ELF-1 (cell line): ENCODE data around the gene RASA2.
A peak's percentile ranks its signal among the peaks of the same experiment; 100 is the strongest.
"Not testable (repeated sequence)": the region's sequence is repeated elsewhere in the genome, so short reads cannot be mapped to it uniquely, and the experiment has no call there.

Experiments
- DNase-seq: peaks from one replicate; pipeline ENCODE4 v3.0.0-alpha.2; 2016; ENCODE audit warnings: low read depth, low spot score

The RASA2 gene

GRCh38 chr3:141456301-141456625 lies 30.6 kb upstream of the RASA2 start:
- DNase-seq, result no peak

GRCh38 chr3:141457624-141458236 lies 29.1 kb upstream of the RASA2 start:
- no peak for DNase-seq

GRCh38 chr3:141459008-141459407 lies 27.8 kb upstream of the RASA2 start:
- no peak for DNase-seq

GRCh38 chr3:141460097-141460704 lies 26.6 kb upstream of the RASA2 start:
- peak; percentile 89 for DNase-seq

- no peak for DNase-seq
These were observed 24.5 kb upstream of the RASA2 start for GRCh38 chr3:141462176-141462859.

GRCh38 chr3:141465221-141465620 lies 21.6 kb upstream of the RASA2 start:
- no peak for DNase-seq

GRCh38 chr3:141466633-141467169 lies 20.1 kb upstream of the RASA2 start:
- DNase-seq, result no peak

GRCh38 chr3:141469720-141470119 lies 17.1 kb upstream of the RASA2 start:
- no peak for DNase-seq

- DNase-seq, result no peak
These were observed 15.7 kb upstream of the RASA2 start for GRCh38 chr3:141471160-141471559.

- DNase-seq, result no peak
These were observed 10.8 kb upstream of the RASA2 start for GRCh38 chr3:141476033-141476432.

- no peak for DNase-seq
These were observed 9.6 kb upstream of the RASA2 start for GRCh38 chr3:141477224-141477623.

GRCh38 chr3:141478139-141478538 lies 8.7 kb upstream of the RASA2 start:
- no peak for DNase-seq

- DNase-seq, result not testable (repeated sequence)
These were observed 8.0 kb upstream of the RASA2 start for GRCh38 chr3:141478840-141479239.

- peak; percentile 6 for DNase-seq
These were observed 4.4 kb upstream of the RASA2 start for GRCh38 chr3:141482245-141482922.

- DNase-seq, result no peak
These were observed 2.0 kb upstream of the RASA2 start for GRCh38 chr3:141484701-141485287.

GRCh38 chr3:141485641-141486495 lies 959 bp upstream of the RASA2 start:
- DNase-seq, result peak; percentile 22

GRCh38 chr3:141486496-141486745 lies 406 bp upstream of the RASA2 start:
- DNase-seq, result peak; percentile 63

GRCh38 chr3:141487521-141488252 lies 860 bp downstream of the RASA2 start:
- peak; percentile 84 for DNase-seq

- no peak for DNase-seq
These were observed 2.4 kb downstream of the RASA2 start for GRCh38 chr3:141489203-141489602.

GRCh38 chr3:141491081-141491480 lies 4.3 kb downstream of the RASA2 start:
- no peak for DNase-seq

- no peak for DNase-seq
These were observed 5.1 kb downstream of the RASA2 start for GRCh38 chr3:141491929-141492328.
